Measurements from ENCODE around the gene OR5P2. TPM values are rescaled to one million over a fixed set of nuclear protein-coding genes. Genes with fewer than 3 reads are reported as not detected.

OR5P2 gene
- total RNA-seq = not detected

DNA sequence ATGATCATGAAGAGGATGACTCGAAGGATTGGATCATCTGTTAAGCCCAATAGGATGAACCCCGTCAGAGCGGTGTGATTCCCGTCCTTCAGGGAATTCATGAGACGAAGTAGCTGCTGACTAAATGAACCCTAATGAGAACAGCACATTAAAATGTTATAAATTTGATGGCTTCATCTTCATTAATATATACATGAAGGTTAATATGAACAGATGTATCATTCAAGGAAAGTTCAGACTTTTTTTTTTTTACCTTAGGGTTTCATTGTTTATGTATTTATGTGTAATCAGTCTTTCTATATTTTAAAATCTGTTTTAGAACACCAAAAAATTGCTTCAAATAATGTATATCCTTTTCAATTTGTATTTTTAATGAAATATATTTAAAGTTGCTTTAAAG lies at the start of gene OR5P2:
OR5P2 (minus strand) TSS at position 101 of the 400 bp plus-strand sequence; CDS start at position 101, 0 bp downstream.
- TF ChIP-seq, protein P1, sequence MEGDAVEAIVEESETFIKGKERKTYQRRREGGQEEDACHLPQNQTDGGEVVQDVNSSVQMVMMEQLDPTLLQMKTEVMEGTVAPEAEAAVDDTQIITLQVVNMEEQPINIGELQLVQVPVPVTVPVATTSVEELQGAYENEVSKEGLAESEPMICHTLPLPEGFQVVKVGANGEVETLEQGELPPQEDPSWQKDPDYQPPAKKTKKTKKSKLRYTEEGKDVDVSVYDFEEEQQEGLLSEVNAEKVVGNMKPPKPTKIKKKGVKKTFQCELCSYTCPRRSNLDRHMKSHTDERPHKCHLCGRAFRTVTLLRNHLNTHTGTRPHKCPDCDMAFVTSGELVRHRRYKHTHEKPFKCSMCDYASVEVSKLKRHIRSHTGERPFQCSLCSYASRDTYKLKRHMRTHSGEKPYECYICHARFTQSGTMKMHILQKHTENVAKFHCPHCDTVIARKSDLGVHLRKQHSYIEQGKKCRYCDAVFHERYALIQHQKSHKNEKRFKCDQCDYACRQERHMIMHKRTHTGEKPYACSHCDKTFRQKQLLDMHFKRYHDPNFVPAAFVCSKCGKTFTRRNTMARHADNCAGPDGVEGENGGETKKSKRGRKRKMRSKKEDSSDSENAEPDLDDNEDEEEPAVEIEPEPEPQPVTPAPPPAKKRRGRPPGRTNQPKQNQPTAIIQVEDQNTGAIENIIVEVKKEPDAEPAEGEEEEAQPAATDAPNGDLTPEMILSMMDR (IDR thresholded peaks at IDR 0.05) = no peak
- TF ChIP-seq POLR2A (IDR thresholded peaks at IDR 0.05) (no peak), EP300 (IDR thresholded peaks at IDR 0.05) (no peak)
- DNase-seq (ENCODE audit: low spot score in 2 of 2) = no peak
- Histone ChIP-seq H3K36me3 (no peaks in the 10 kb centered on the region), H3K27ac (no peak within 1 kb of the TSS), H3K4me1 (no peaks in the 10 kb centered on the region), H3K9me3 (no peaks in the 10 kb centered on the region), H3K4me3 (no peak within 1 kb of the TSS), H3K27me3 (no peaks in the 10 kb centered on the region)
- WGBS, 2 donors = 87 to 89% methylated on average over 5 of the region's 5 CpGs

- H3K27ac ChIP-seq = no peak overlapping the region
- no peaks in the 10 kb centered on the region for H3K9me3 ChIP-seq
- no peaks in the 10 kb centered on the region for H3K27me3 ChIP-seq
- H3K4me3 ChIP-seq = no peak overlapping the region
- 77 to 90% methylated on average over 3 of the region's 3 CpGs for WGBS, 2 donors
- no peak for DNase-seq (ENCODE audit: low spot score in 2 of 2)
- no peaks in the 10 kb centered on the region for H3K36me3 ChIP-seq
- TF ChIP-seq, protein P1 (IDR thresholded peaks at IDR 0.05) = no peak
- TF ChIP-seq EP300 (IDR thresholded peaks at IDR 0.05) = no peak
- no peak for TF ChIP-seq POLR2A (IDR thresholded peaks at IDR 0.05)
- H3K4me1 ChIP-seq = no peaks in the 10 kb centered on the region
Observed at GRCh38 chr11:7846003-7846402, 49.3 kb upstream of the OR5P2 start.

- Histone ChIP-seq H3K27ac (no peak overlapping the region), H3K36me3 (no peaks in the 10 kb centered on the region), H3K4me3 (no peak overlapping the region), H3K27me3 (no peaks in the 10 kb centered on the region), H3K9me3 (no peaks in the 10 kb centered on the region), H3K4me1 (no peaks in the 10 kb centered on the region)
- 43 to 45% methylated on average over 3 of the region's 3 CpGs for WGBS, 2 donors
- DNase-seq (ENCODE audit: low spot score in 2 of 2) = no peak
- no peak for TF ChIP-seq EP300 (IDR thresholded peaks at IDR 0.05)
- TF ChIP-seq, protein P1 (IDR thresholded peaks at IDR 0.05) = no peak
- no peak for TF ChIP-seq POLR2A (IDR thresholded peaks at IDR 0.05)
Observed at GRCh38 chr11:7844986-7845385, 48.2 kb upstream of the OR5P2 start.

DNA sequence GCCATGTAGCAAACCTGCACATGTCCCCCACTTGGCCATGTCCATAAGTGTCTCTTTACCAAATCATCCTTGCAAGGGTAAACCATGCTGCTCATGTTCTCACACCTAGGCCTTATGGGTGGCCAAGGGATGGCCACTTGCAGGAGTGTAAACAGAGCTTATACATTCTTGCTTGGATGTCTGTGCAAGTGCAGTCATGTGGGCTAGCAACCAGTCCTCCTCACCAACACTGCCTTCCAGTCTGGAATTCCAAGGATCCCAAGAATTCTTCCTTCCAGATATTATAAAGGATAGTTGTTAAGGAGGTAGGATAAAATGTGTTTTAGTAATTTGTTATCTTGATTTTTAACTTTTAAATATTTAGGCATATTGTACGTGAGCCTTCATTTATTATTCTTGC lies 47.8 kb upstream of the OR5P2 start:
- Histone ChIP-seq H3K4me1 (no peaks in the 10 kb centered on the region), H3K4me3 (no peak overlapping the region), H3K36me3 (no peaks in the 10 kb centered on the region), H3K27me3 (no peaks in the 10 kb centered on the region), H3K27ac (no peak overlapping the region), H3K9me3 (no peaks in the 10 kb centered on the region)
- WGBS, 2 donors = 41 to 61% methylated on average over 1 of the region's 1 CpG
- no peak for DNase-seq (ENCODE audit: low spot score in 2 of 2)
- TF ChIP-seq EP300 (IDR thresholded peaks at IDR 0.05) (no peak), POLR2A (IDR thresholded peaks at IDR 0.05) (no peak)
- TF ChIP-seq, protein P1 (IDR thresholded peaks at IDR 0.05) = no peak

DNA sequence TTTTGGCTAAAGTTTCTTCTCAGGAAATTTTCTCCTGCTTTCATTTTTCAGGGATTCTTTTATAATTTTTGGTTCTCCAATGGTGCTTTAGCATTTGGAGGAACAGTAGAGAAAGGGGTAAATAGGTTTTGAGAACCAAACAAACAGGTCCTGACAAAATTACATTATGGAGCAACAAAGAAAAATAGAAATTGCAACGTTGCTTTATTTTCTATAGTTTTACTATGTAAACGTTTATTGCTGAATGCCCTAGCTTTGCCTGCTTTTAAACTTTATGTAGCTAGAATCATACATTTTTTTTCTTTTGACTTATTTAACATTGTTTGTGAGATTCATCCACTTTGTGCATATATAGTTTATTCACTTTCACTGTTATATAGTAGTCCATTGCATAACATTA lies 43.8 kb upstream of the OR5P2 start:
- 82 to 83% methylated on average over 2 of the region's 2 CpGs for WGBS, 2 donors
- no peaks in the 10 kb centered on the region for H3K4me1 ChIP-seq
- TF ChIP-seq POLR2A (IDR thresholded peaks at IDR 0.05) (no peak), EP300 (IDR thresholded peaks at IDR 0.05) (no peak)
- TF ChIP-seq, protein P1 (IDR thresholded peaks at IDR 0.05) = no peak

More for the DNA sequence above, 43.8 kb upstream of the OR5P2 start:
- H3K27me3 ChIP-seq = no peaks in the 10 kb centered on the region
- no peaks in the 10 kb centered on the region for H3K36me3 ChIP-seq
- DNase-seq (ENCODE audit: low spot score in 2 of 2) = no peak
- no peak overlapping the region for H3K27ac ChIP-seq
- no peak overlapping the region for H3K4me3 ChIP-seq
- no peaks in the 10 kb centered on the region for H3K9me3 ChIP-seq

All from tibial nerve (tissue), 4 donors.